ENCODE results near the gene NPIPB6.

GRCh38 chr16:28297784-28298510, 65.4 kb downstream of the NPIPB6 start:
- TF ChIP-seq EZH2 (IDR thresholded peaks at IDR 0.05; ENCODE audit: insufficient read depth, poor library complexity, severe bottlenecking) (no peak), EZH2phosphoT487 (IDR thresholded peaks at IDR 0.05; ENCODE audit: insufficient read depth, low read depth) (no peak)

Data from GM23248 (cell line).